Thyroid gland (tissue), 4 donors: ENCODE measurements around the gene NUAK2. TPM values are rescaled to one million over a fixed set of nuclear protein-coding genes. Genes with fewer than 3 reads are reported as not detected.

Experiments
- DNase-seq, 2 donors: peaks; one replicate each; pipeline ENCODE4 v3.0.0-alpha.2; 2019
- H3K27ac ChIP-seq, 3 donors: fragments of 200-600 bp; sonication (generic); 1 replicate in 2 of 3; 2 replicates in 1 of 3; pipeline ENCODE4 v1.5.1; 2016 to 2019; ENCODE audit warnings: mild to moderate bottlenecking in 1 of 3, moderate library complexity in 1 of 3
- H3K27me3 ChIP-seq: fragments of 200-600 bp; sonication (generic); one replicate; pipeline ENCODE4 v1.5.1; 2019
- H3K36me3 ChIP-seq, 2 donors: fragments of 200-600 bp; sonication (generic); one replicate each; pipeline ENCODE4 v1.5.1; 2016 to 2019
- H3K4me1 ChIP-seq, 2 donors: fragments of 200-600 bp; sonication (generic); one replicate each; pipeline ENCODE4 v1.5.1; 2017 to 2019
- H3K4me3 ChIP-seq, 3 donors: fragments of 200-600 bp; sonication (generic); replicated peaks in 1 of 3; 1 replicate in 2 of 3; 2 replicates in 1 of 3; pipeline ENCODE4 v1.5.1; 2016; ENCODE audit warnings: mild to moderate bottlenecking in 1 of 3
- H3K9me3 ChIP-seq: fragments of 200-600 bp; sonication (generic); one replicate; pipeline ENCODE4 v1.5.1; 2017
- POLR2A ChIP-seq, 2 donors: fragments of 450-650 bp; IDR thresholded peaks; one replicate each; pipeline ENCODE4 v1.6.1; 2017; ENCODE audit warnings: antibody characterized with exemption in 2 of 2, mild to moderate bottlenecking in 2 of 2, moderate library complexity in 1 of 2
- WGBS, 2 donors: methylation state at CpG; one replicate each; pipeline ENCODE4 v1.1.5; 2017; 5-methylcytosine and 5-hydroxymethylcytosine counted together
- intact Hi-C: fragments of 100-400 bp; cut with DNase I; formaldehyde crosslinking; loops from one replicate; pipeline ENCODE4 v1.15.1; 2023
- total RNA-seq, 4 donors: library from RNA; depleted of rRNA; stranded (reverse); fragments of >200 nt; gene quantifications; one replicate each; pipeline ENCODE4 v1.2.3, GENCODE V29; 2016
- TF ChIP-seq, protein P1 (sequence below), 6 experiments: fragments of 200-600 bp in 3 of 6; fragments of 450-650 bp in 3 of 6; sonication (generic) in 3 of 6; IDR thresholded peaks; one replicate each; pipeline ENCODE4 v1.5.1; 2016 to 2019; ENCODE audit warnings: antibody characterized with exemption in 6 of 6, mild to moderate bottlenecking in 2 of 6, inconsistent platforms in 1 of 6, moderate library complexity in 1 of 6

Gene NUAK2
- total RNA-seq, 4 donors from 2014 or later: 16.8 to 41.0 (median 26.8) TPM

- peak in 1 of 2 donors; percentile 7 for TF ChIP-seq POLR2A (IDR thresholded peaks at IDR 0.05)
- TF ChIP-seq, protein P1, sequence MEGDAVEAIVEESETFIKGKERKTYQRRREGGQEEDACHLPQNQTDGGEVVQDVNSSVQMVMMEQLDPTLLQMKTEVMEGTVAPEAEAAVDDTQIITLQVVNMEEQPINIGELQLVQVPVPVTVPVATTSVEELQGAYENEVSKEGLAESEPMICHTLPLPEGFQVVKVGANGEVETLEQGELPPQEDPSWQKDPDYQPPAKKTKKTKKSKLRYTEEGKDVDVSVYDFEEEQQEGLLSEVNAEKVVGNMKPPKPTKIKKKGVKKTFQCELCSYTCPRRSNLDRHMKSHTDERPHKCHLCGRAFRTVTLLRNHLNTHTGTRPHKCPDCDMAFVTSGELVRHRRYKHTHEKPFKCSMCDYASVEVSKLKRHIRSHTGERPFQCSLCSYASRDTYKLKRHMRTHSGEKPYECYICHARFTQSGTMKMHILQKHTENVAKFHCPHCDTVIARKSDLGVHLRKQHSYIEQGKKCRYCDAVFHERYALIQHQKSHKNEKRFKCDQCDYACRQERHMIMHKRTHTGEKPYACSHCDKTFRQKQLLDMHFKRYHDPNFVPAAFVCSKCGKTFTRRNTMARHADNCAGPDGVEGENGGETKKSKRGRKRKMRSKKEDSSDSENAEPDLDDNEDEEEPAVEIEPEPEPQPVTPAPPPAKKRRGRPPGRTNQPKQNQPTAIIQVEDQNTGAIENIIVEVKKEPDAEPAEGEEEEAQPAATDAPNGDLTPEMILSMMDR (IDR thresholded peaks at IDR 0.05): no peak
- peak overlapping the region; percentile 53 to 97 (median 93) for H3K27ac ChIP-seq
- no peak for DNase-seq
- intact Hi-C loops: no loop called here
- H3K36me3 ChIP-seq: peaks cover 46 to 51% of the 10 kb centered on the region in 2 donors
- no peaks in the 10 kb centered on the region for H3K27me3 ChIP-seq
- WGBS, 2 donors: 78 to 84% methylated on average over 13 to 15 of the region's 20 CpGs
- peaks cover 40 to 48% of the 10 kb centered on the region in 2 donors for H3K4me1 ChIP-seq
- H3K4me3 ChIP-seq: no peak overlapping the region
- H3K9me3 ChIP-seq: no peaks in the 10 kb centered on the region
Observed at GRCh38 chr1:205303247-205303888, 18.2 kb downstream of the NUAK2 start.

- Histone ChIP-seq H3K4me1 (peaks cover 48 to 62% of the 10 kb centered on the region in 2 donors), H3K36me3 (peaks cover 34 to 37% of the 10 kb centered on the region in 2 donors), H3K27ac (peak overlapping the region; percentile 53 to 97 (median 93)), H3K4me3 (no peak overlapping the region), H3K27me3 (no peaks in the 10 kb centered on the region), H3K9me3 (no peaks in the 10 kb centered on the region)
- intact Hi-C loops: no loop called here
- TF ChIP-seq, protein P1 (IDR thresholded peaks at IDR 0.05): no peak
- TF ChIP-seq POLR2A (IDR thresholded peaks at IDR 0.05): peak in 1 of 2 donors; percentile 6
- DNase-seq: no peak
- WGBS, 2 donors: 29 to 37% methylated on average over 6 of the region's 6 CpGs
Observed at GRCh38 chr1:205301842-205302588, 19.5 kb downstream of the NUAK2 start.

- peak in 1 of 2 donors; percentile 47 for TF ChIP-seq POLR2A (IDR thresholded peaks at IDR 0.05)
- TF ChIP-seq, protein P1 (IDR thresholded peaks at IDR 0.05): no peak
- Histone ChIP-seq H3K4me1 (peaks cover 48 to 69% of the 10 kb centered on the region in 2 donors), H3K9me3 (no peaks in the 10 kb centered on the region), H3K27ac (peak overlapping the region; percentile 95 to 97 (median 95)), H3K4me3 (no peak overlapping the region), H3K36me3 (peaks cover 30 to 31% of the 10 kb centered on the region in 2 donors), H3K27me3 (no peaks in the 10 kb centered on the region)
- intact Hi-C loops: no loop called here
- DNase-seq: peak; percentile 99 to 100
- WGBS, 2 donors: 24 to 27% methylated on average over 9 to 12 of the region's 14 CpGs
Observed at GRCh38 chr1:205301205-205301821, 20.2 kb downstream of the NUAK2 start.

DNA sequence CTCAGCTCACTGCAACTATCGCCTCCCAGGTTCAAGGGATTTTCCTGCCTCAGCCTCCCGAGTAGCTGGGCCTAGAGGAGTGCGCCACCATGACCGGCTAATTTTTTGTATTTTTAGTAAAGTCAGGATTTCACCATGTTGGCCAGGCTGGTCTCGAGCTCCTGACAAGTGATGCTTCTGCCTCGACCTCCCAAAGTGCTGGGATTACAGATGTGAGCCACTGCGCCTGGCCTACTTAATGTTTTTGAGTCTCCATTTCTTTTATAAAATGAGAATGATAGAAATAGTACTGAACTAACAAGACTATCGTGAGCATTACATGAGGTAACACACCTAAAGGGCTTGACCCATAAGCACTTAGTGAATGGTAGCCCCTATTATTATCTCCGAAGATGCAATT is 21.4 kb downstream of the NUAK2 start:
- peaks cover 48 to 77% of the 10 kb centered on the region in 2 donors for H3K4me1 ChIP-seq
- DNase-seq: no peak
- TF ChIP-seq, protein P1 (IDR thresholded peaks at IDR 0.05): no peak
- no peak for TF ChIP-seq POLR2A (IDR thresholded peaks at IDR 0.05)
- H3K27me3 ChIP-seq: no peaks in the 10 kb centered on the region
- intact Hi-C loops: no loop called here
- WGBS, 2 donors: 86 to 89% methylated on average over 9 of the region's 9 CpGs
- peak overlapping the region; percentile 94 to 95 (median 95) for H3K27ac ChIP-seq
- H3K4me3 ChIP-seq: no peak overlapping the region
- H3K36me3 ChIP-seq: peaks cover 20% of the 10 kb centered on the region in 2 donors
- no peaks in the 10 kb centered on the region for H3K9me3 ChIP-seq
